HG03175 (cell line): ENCODE results near the gene RGS19.
A peak's percentile ranks its signal among the peaks of the same experiment; 100 is the strongest.

Source experiments
- ATAC-seq: cut with Tn5 transposase; IDR thresholded peaks from one replicate; pipeline ENCODE4 v1.9.1; 2021; ENCODE audit warnings: mild to moderate bottlenecking, moderate library complexity; ENCODE audit not compliant: unreplicated experiment

The RGS19 gene

GRCh38 chr20:64050261-64051032 is 28.9 kb downstream of the RGS19 start:
- ATAC-seq = no peak

- no peak for ATAC-seq
Measured at GRCh38 chr20:64049878-64050260, 29.4 kb downstream of the RGS19 start.

GRCh38 chr20:64049060-64049877 is 30.0 kb downstream of the RGS19 start, which contains the start of gene SOX18:
SOX18 (minus strand) TSS chr20:64049639; CDS start chr20:64049516, 123 bp downstream.
- no peak for ATAC-seq

- ATAC-seq = no peak
Measured at GRCh38 chr20:64048402-64049044, 30.8 kb downstream of the RGS19 start.

GRCh38 chr20:64047968-64048401 is 31.3 kb downstream of the RGS19 start:
- no peak for ATAC-seq

- no peak for ATAC-seq
Measured at GRCh38 chr20:64047046-64047389, 32.3 kb downstream of the RGS19 start.

GRCh38 chr20:64045346-64046011 is 33.8 kb downstream of the RGS19 start:
- no peak for ATAC-seq

GRCh38 chr20:64044484-64045247 is 34.7 kb downstream of the RGS19 start:
- ATAC-seq = no peak

GRCh38 chr20:64043768-64044167 is 35.5 kb downstream of the RGS19 start:
- ATAC-seq = no peak

- no peak for ATAC-seq
Measured at GRCh38 chr20:64042054-64042781, 37.1 kb downstream of the RGS19 start.

GRCh38 chr20:64041781-64042053 is 37.6 kb downstream of the RGS19 start:
- no peak for ATAC-seq

- ATAC-seq = no peak
Measured at GRCh38 chr20:64041040-64041780, 38.1 kb downstream of the RGS19 start.

- no peak for ATAC-seq
Measured at GRCh38 chr20:64040231-64041039, 38.9 kb downstream of the RGS19 start.

GRCh38 chr20:64039293-64040160 is 39.8 kb downstream of the RGS19 start:
- no peak for ATAC-seq

GRCh38 chr20:64038565-64039292 is 40.6 kb downstream of the RGS19 start:
- ATAC-seq = peak; percentile 63

GRCh38 chr20:64038224-64038564 is 41.1 kb downstream of the RGS19 start:
- peak; percentile 39 for ATAC-seq
